Erythroblast (primary cell): Measurements from ENCODE around the gene DAP.
"Not testable (repeated sequence)": the region's sequence is repeated elsewhere in the genome, so short reads cannot be mapped to it uniquely, and the experiment has no call there.

Experiments used
- DNase-seq, 2 experiments: peaks; one replicate each; lab custom pipeline; 2025; lab: John Stamatoyannopoulos, UW
- GATA1 ChIP-seq: IDR thresholded peaks from 2 replicates; pipeline ENCODE4 v1.6.1; 2011; ENCODE audit warnings: low read depth, mild to moderate bottlenecking, control low read depth, low read length, moderate library complexity
- POLR2A ChIP-seq: IDR thresholded peaks from 2 replicates; pipeline ENCODE4 v1.6.1; 2011; ENCODE audit warnings: mild to moderate bottlenecking, low read length

Gene DAP

DNA sequence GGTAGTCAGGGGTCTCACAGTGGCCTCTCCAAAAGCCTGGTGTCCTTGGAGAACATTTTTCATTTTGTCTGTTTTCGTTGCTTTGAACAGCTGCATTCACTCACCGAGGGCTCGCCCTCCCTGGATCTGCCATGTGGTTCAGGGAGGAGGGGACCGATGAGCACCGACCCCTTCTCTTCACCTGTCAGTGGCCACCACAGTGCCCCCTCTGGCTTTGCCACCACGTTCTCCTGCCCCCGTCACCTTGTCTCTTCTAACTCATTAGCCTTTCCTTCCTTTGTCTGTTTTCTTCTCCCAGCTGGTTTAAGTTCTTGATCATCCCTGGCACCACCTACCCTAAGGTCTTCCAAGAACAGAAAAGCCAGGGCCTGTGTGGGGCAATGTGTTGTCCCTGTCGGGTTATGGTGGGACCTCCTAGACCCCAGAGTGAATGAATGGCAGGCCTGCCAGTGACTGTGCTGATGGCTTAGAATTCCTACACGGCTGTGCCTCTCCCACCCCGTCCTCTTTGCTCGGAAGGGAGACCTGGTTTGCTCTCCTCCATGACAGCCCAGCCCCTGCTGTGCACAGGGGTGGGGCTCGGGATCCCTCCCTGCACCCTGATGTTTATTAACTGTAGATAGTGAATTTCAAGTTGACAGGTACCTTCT, 107.2 kb downstream of the DAP start:
- DNase-seq, result no peak
- no peak for TF ChIP-seq GATA1

DNA sequence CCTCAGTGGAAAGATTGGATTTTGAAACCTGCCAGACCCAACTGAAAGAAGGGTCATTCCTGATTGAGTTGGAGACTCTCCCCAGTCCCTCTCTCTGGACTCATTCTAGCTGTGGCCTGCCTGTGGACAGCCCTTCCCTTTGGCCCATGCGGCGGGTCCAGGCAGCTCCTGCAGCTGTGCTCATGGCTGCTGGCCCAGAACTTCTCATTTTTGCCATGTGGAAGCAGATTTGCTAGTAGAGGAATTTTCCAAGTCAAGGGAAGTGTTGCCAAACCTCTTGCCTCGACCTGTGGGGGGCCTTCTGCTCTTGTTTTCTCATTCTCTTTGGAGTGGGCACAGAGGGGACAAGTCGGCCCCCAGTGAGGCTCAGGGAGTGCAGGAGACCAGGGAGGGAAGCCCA, 108.0 kb downstream of the DAP start:
- no peak for DNase-seq
- TF ChIP-seq GATA1 (no peak), POLR2A (no peak)

DNA sequence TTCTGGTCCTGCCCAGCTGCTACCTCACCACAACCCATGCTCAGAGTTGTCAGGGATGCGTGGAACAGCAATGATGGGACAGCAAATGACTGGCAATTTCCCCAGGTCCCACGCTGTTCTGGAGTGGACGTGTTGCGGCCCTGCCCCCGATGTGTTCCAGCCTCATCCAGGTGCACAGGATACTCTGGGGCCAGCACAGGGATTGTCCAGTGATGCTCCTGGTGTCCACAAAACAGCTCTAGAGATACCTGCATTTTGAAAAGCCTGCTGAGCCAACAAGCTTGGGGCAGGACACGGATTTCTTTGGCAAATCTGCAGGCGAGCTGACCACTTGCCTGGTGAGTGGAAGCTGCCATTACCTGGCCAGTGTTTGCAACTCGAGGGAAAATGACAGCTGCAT, 108.4 kb downstream of the DAP start:
- no peak for DNase-seq
- TF ChIP-seq GATA1 (no peak), POLR2A (no peak)

DNA sequence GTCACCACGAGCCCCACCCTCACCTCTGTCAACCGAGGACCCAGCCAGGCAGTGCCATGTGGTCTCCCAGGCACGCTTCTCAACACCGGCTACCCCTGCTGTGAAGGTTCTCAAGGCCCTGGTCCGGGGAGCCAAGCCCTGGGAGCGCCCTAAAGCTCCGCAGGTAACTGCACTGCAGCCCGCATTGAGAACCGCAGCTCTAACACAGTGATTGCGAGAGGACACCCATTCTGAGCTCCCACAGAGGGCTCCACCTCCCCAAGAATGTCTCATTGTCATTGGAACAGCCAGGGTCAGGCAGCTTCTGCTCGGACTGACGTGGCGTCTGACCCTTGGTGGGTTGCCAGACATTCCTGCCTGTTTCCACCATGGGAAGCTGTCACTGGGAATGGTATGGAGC, 108.9 kb downstream of the DAP start:
- no peak for DNase-seq
- TF ChIP-seq POLR2A (no peak), GATA1 (no peak)

DNA sequence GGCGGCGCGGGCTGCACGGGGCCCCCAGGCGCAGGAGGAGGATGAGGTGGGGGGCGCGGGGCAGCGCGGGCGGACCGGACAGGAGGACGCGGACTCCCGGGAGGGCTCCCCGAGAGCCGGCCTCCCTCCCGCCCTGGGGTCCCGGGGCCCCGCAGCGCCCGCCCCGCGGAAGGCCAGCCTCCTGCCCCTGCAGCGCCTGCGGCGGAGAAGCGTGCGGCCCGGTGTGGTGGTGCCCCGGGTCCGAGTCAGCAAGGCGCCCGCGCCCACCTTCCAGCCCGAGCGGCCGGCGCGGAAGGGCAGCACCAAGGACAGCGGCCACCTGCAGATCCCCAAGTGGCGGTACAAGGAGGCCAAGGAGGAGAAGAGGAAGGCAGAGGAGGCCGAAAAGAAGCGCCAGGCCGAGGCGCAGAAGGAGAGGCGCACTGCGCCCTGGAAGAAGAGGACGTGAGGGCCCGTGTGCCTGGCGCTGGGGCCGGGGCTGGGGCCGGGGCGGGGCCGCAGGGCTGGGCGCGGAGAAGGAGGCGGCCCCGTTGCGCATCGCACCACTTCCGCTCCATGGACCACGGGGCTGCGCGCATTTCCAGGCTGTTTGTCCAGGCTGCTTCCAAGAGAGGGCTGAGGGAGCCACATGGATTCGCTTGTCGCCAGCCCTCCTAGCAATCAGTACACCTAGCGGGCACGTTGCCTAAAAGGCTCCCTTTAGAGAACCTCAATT, 111.2 kb downstream of the DAP start:
- TF ChIP-seq GATA1, result no peak
- no peak for TF ChIP-seq POLR2A
- no peak for DNase-seq

DNA sequence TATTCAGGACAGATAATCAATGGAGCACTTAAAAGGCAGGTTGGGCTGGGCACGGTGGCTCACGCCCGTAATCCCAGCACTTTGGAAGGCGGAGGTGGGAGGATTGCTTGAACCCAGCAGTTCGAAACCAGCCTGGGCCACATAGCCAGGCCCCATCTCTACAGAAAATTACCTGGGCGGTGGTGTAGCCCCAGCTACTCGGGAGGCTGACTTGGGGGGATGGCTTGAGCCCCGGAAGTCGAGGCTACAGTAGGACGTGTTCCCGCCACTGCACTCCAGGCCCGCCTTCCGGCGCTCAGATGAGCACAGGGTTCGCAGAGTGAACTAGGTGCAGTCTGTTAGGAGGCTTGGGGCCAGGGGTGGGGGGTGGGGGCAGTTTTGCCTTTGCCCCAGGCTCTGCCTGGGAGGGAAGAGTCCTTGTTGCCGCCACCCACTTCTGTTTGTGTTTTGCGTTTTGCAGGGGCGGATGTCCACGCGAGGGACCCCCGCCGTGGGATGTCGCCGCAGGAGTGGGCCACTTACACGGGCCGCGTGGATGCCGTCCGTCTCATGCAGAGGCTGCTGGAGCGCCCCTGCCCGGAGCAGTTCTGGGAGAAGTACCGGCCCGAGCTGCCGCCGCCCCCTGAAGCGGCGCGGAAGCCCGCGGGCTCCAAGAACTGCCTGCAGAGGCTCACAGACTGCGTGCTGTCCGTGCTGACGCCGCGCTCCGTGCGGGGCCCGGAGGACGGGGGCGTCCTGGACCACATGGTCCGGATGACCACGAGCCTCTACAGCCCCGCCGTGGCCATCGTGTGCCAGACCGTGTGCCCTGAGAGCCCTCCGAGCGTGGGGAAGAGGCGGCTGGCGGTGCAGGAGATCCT, 112.0 kb downstream of the DAP start:
- no peak for DNase-seq
- no peak for TF ChIP-seq GATA1
- TF ChIP-seq POLR2A, result no peak

DNA sequence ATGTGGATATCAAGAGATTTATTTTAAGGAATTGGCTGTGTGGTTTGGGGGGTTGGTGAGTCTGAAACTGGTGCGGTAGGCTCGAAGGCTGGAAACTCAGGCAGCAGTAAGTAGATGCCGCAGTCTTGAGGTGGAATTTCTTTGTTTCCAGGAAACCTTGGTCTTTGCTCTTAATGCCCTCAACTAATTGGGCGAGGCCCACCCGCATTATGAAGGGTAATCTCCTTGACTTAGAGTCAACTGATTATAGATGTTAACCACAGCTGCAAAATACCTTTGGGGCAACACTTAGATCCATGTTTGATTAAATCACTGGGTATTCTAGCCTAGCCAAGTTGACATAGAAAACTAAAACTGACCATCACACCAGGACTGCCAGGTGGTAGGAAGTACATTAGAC, 113.4 kb downstream of the DAP start:
- DNase-seq, result no peak
- TF ChIP-seq POLR2A (no peak), GATA1 (no peak)

DNA sequence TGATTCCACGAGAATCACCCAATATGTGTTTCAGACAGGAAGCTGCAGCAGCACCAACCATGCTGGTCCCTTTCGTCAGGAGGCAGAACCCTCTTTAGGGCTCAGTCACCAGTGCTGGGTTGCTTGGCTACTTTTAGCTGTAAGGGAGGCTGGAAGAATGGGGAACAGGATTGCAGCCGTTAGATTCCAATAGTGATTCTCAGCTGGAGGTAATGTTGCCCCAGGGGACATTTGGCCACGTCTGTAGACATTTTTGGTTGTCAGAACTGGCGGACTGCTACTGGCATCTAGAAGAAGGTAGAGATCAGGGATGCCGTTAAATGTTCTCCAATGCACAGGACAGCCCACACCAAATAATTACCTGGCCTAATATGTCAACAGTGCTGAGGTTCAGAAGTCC, 115.4 kb downstream of the DAP start:
- DNase-seq, result no peak
- no peak for TF ChIP-seq POLR2A
- TF ChIP-seq GATA1, result no peak

DNA sequence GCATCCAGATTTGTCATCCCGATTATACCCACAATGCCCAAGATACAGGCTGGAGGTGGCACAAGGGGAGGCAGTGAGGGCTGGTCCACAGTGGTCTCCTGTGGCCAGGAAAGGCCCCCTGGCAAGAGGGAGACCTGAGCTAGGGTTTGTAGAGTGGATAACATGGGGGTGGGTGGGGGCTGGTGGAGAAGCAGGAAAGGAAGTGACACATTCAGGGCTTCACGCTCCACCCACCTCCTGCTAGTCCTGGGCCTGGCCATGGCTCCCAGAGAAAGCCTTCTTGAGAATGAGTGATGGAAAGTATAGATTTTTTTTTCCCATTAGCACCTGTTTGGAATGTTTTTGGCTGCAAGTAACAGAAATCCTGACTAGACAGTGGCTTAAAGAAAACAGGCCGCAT, 115.9 kb downstream of the DAP start:
- no peak for TF ChIP-seq GATA1
- DNase-seq, result no peak

DNA sequence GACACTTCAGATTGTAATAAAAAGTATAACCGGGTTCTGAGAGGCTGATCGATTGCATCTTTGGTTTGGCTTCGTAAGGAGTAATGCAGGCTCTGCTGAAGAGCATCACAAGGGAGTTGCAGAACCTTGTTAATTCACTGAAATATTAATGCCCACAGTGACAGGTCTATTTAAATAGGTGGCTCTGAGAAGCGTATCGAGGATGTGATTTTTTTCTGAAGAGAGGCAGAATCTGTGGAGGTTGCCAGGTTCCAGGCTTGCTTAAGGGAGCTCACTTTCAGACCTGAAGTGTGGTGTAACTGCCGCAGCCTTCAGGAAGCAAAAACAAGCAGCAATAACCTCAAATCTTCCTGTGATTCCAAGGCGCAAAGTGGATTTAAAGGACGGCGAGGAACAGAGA, 116.8 kb downstream of the DAP start:
- no peak for TF ChIP-seq GATA1
- no peak for TF ChIP-seq POLR2A
- no peak for DNase-seq

DNA sequence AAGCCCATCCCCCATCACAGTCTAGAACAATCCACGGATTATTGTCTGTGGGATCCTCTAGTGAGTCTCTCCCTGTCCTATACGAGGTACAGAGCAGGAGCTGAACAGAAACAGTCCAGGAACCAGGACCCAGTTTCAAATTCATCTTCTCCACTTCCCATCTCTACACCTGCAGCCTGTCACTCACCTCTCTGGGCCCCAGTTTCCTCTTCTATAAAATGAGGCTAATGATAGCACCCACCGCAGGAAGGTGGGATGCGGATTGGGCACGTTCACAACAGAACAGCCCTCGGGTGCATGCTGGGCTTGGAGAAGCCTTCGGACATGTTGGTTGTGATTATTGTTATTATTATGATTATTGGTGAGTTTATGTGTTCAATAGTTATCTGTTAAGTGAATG, 118.7 kb downstream of the DAP start:
- no peak for DNase-seq
- no peak for TF ChIP-seq POLR2A
- no peak for TF ChIP-seq GATA1

DNA sequence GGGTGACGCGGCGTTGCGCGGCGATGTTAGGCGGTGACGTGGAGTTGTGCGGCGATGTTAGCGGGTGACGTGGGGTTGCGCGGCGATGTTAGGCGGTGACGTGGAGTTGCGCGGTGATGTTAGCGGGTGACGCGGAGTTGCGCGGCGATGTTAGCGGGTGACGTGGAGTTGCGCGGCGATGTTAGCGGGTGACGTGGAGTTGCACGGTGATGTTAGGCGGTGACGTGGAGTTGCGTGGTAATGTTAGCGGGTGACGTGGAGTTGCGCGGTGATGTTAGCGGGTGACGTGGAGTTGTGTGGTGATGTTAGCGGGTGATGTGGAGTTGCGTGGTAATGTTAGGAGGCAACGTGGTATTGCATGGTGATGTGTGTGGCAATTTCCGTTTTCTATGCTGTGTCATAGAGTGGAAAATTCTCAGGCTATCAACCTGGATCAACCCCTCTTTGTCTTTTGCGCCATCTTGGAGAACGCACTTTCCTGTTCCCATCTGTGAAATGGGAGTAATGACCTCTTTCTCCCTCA, 121.1 kb downstream of the DAP start:
- no peak for DNase-seq
- TF ChIP-seq POLR2A, result no peak
- no peak for TF ChIP-seq GATA1

DNA sequence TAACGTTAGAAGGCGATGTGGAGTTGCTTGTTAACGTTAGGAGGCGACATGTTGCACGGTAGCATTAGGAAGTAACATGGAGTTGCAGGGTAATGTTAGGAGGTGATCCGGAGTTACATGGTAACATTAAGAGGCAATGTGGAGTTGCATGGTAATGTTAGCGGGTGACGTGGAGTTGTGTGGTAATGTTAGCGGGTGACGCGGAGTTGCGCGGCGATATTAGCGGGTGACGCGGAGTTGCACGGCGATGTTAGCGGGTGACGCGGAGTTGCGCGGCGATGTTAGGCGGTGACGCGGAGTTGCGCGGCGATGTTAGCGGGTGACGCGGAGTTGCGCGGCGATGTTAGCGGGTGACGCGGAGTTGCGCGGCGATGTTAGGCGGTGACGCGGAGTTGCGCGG, 122.3 kb downstream of the DAP start:
- DNase-seq, result not testable (repeated sequence)

DNA sequence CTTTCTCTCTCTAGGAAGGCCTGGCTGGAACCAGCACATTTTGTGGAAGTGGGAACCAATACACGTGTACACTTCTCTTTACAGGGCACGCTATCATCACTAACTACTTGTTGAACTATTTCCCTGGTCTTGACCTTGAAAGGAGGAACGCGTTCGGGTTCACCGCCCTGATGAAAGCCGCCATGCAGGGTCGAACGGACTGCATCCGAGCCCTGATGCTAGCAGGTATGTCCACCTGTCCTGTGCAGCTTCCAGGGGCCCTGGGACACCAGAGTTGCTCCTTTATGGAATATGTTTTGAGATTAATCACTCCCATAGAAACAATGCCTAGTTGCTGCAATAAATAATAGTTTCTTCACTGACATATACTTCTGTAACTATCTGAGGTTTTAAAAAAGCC, 123.1 kb downstream of the DAP start:
- TF ChIP-seq POLR2A, result no peak
- no peak for TF ChIP-seq GATA1
- no peak for DNase-seq
